ENCODE data around the gene EXOC1. TPM values are rescaled to one million over a fixed set of nuclear protein-coding genes. Genes with fewer than 3 reads are reported as not detected.

The EXOC1 gene
- total and polyA plus RNA-seq, 2 of the 4 experiments (the other 2 are of a cell fraction), result 19.9 to 49.5 TPM

DNA sequence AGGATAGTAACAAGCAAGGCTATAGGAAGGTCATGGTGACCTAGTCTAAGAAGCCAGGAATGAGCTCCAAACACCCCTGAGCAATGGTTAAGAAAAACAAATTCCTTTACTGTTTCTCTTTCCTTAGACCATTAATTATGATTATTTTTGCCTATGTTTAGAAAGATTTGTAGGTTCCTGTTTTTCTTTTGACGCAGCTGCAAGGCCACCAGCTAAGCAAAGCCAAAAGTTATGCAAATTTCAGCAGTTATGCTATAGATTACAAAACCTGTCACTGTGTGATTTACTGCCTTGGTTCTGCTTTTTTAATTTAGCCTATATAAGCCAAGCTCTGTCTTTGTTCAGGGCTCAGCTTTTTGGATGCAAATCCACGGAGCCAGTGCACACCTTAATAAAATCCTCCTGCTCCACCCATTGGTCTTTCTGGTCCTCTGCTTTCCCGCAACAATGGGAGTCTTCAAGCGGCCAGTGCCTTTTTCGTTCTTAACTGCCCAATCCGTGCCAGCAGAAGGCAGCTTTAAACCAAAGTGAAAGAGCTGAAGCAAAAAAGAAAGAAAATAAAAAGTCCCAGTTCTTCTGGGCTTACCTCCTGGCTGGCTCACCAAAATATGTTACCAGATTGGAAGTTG, 93.9 kb downstream of the EXOC1 start:
- Histone ChIP-seq H3K4me1 (ENCODE audit: control insufficient read depth, insufficient read depth, low read length) (peaks cover 6% of the 10 kb centered on the region), H4K5ac (ENCODE audit: low read depth, low read length) (peak overlapping the region; percentile 93), H2AK9ac (replicated peaks; ENCODE audit: low read depth, low read length, poor library complexity) (peak overlapping the region; percentile 82), H2BK15ac (ENCODE audit: low read depth, low read length) (peak overlapping the region; percentile 71; the same call in 2 of the 3 replicates), H4K8ac (ENCODE audit: low read depth in 2 of 2, low read length in 2 of 2) (peak overlapping the region; percentile 79 to 85), H4K20me1 (ENCODE audit: insufficient read depth, low read length) (0 out of 2 replicates have a peak, but pooled peaks cover 3% of the 10 kb centered on the region), H2BK5ac (ENCODE audit: low read depth, low read length, poor library complexity, severe bottlenecking) (peak overlapping the region; percentile 92), H3K36me3 (ENCODE audit: control insufficient read depth, insufficient read depth, low read length) (no peaks in the 10 kb centered on the region), H3K79me1 (ENCODE audit: low read depth in 1 of 2, low read length in 2 of 2) (peaks cover 11 to 24% of the 10 kb centered on the region in 2 experiments), H3K9me3 (ENCODE audit: control insufficient read depth, insufficient read depth, low read length) (no peaks in the 10 kb centered on the region), H2BK20ac (ENCODE audit: low read depth, low read length) (peak overlapping the region; percentile 83), H3K27ac (ENCODE audit: insufficient read depth, low read length) (peak overlapping the region; percentile 99), H3K14ac (replicated peaks; ENCODE audit: low read depth, low read length) (peak overlapping the region; percentile 40), H3K4ac (ENCODE audit: low read depth, low read length) (peak overlapping the region; percentile 78), H3K56ac (ENCODE audit: extremely low read depth, insufficient read depth, low read length) (peak overlapping the region; percentile 95), H3K4me3 (ENCODE audit: insufficient read depth, low read depth, low read length) (peak overlapping the region; percentile 24), H2AFZ (replicated peaks; ENCODE audit: low read length, poor library complexity) (peak overlapping the region; percentile 5), H3K27me3 (ENCODE audit: control insufficient read depth, insufficient read depth, low read length) (no peaks in the 10 kb centered on the region), H3K9ac (ENCODE audit: low read depth, low read length) (peak overlapping the region; percentile 84), H3K4me2 (ENCODE audit: low read depth, low read length) (peak overlapping the region; percentile 50), H3K18ac (ENCODE audit: low read depth, low read length) (peak overlapping the region; percentile 93), H3K9me1 (ENCODE audit: insufficient read depth, low read length) (no peaks in the 10 kb centered on the region), H3K23ac (ENCODE audit: low read depth, low read length) (peak overlapping the region; percentile 69), H2AK5ac (ENCODE audit: low read depth, low read length) (peak overlapping the region; percentile 46), H2BK120ac (ENCODE audit: low read depth, low read length) (peak overlapping the region; percentile 87), H4K91ac (ENCODE audit: insufficient read depth, low read depth, low read length) (peak overlapping the region; percentile 87)
- dilution Hi-C loops (cut with HindIII; ENCODE audit: low sequenced_read_pairs, unreplicated experiment), result no loop called here
- POLR2A ChIA-PET (ENCODE audit: unreplicated experiment), result interaction anchor here (1.1 kb wide), 1 partner anchor 82 kb away, joined by 5 read pairs; no protein-coding TSS in a partner anchor
- CTCF ChIA-PET, result interaction anchor here (0.6 to 2.4 kb wide), 5 partner anchors 10 to 68 kb away, joined by 3 to 10 read pairs (median 3); no protein-coding TSS in a partner anchor
- DNase-seq, result peak; percentile 36
- 0 out of 2 replicates have a peak, but pooled peaks have one; percentile 1 for ATAC-seq (ENCODE audit: low read depth)
- TF ChIP-seq FOS (IDR thresholded peaks at IDR 0.05; ENCODE audit: low read depth, low read length) (no peak), RAD21 (IDR thresholded peaks at IDR 0.05; ENCODE audit: low read length) (no peak)
- BruUV-seq (replicated peaks), result TSS peak; percentile 83
- intact Hi-C loops (cut with micrococcal nuclease), result no loop called here
- no CpG with 5 or more reads among the region's 6 CpGs for WGBS, 2 experiments (ENCODE audit: extremely low coverage in 2 of 2, insufficient read length in 1 of 2)
- in situ Hi-C loops (cut with MboI; ENCODE audit: low sequenced_read_pairs), result no loop called here
